Progenitor cell of endocrine pancreas (in vitro differentiated cells): ENCODE results near the gene KIF16B. TPM values are rescaled to one million over a fixed set of nuclear protein-coding genes. Genes with fewer than 3 reads are reported as not detected.

Experiments
- DNase-seq: peaks from one replicate; pipeline ENCODE4 v3.0.0; 2021; ENCODE audit warnings: low spot score; ENCODE audit not compliant: unreplicated experiment
- H3K27ac Mint-ChIP-seq: 2 replicates; pipeline ENCODE4 v1.8.0; 2021; ENCODE audit warnings: mild to moderate bottlenecking, moderate library complexity, mixed read lengths
- H3K27me3 Mint-ChIP-seq: 2 replicates; pipeline ENCODE4 v1.8.0; 2021; ENCODE audit warnings: mixed read lengths
- H3K36me3 Mint-ChIP-seq: 2 replicates; pipeline ENCODE4 v1.8.0; 2022; ENCODE audit warnings: mixed read lengths; ENCODE audit not compliant: insufficient read depth
- H3K4me1 Mint-ChIP-seq: 2 replicates; pipeline ENCODE4 v1.8.0; 2021; ENCODE audit warnings: low read depth, mixed read lengths
- H3K4me3 Mint-ChIP-seq: 2 replicates; pipeline ENCODE4 v1.8.0; 2021; ENCODE audit warnings: low read depth, mild to moderate bottlenecking, moderate library complexity, mixed read lengths
- H3K9me3 Mint-ChIP-seq: 2 replicates; pipeline ENCODE4 v1.8.0; 2021; ENCODE audit warnings: low read depth, mixed read lengths
- total RNA-seq: library from RNA; stranded (reverse); gene quantifications from 2 replicates; pipeline ENCODE4 v1.2.1, GENCODE V29; 2021
- TF ChIP-seq, protein P1 (sequence below): fragments of 200-600 bp; sonication (generic); IDR thresholded peaks from one replicate; pipeline ENCODE4 v1.5.0; 2021; ENCODE audit warnings: antibody characterized with exemption, mild to moderate bottlenecking; ENCODE audit not compliant: unreplicated experiment

KIF16B gene
- total RNA-seq, 1 donor from 2014 or later: 10.8 TPM

DNA sequence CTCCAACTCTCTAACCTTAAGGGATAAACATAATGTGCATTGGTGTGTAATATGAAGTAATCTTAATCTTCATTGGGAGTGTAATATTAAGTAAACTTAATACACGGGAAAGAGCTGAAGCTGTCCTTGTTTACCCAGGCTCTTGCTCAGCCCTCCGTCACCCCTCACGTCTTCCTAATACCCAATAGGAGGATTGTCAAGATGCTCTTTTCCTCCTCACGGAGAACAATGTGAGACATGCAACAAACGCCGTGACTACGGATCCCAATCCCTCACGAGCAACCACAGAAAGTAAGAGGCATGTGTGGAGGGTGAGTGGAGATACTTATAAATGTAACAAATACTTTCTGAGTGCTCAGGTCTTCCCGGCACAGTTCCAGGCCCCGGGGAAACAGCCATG lies 11.0 kb downstream of the KIF16B start:
- Mint-ChIP-seq H3K4me3 (no peak overlapping the region), H3K27me3 (no peaks in the 10 kb centered on the region), H3K27ac (no peak overlapping the region), H3K9me3 (no peaks in the 10 kb centered on the region), H3K36me3 (no peaks in the 10 kb centered on the region), H3K4me1 (no peaks in the 10 kb centered on the region)
- TF ChIP-seq, protein P1, sequence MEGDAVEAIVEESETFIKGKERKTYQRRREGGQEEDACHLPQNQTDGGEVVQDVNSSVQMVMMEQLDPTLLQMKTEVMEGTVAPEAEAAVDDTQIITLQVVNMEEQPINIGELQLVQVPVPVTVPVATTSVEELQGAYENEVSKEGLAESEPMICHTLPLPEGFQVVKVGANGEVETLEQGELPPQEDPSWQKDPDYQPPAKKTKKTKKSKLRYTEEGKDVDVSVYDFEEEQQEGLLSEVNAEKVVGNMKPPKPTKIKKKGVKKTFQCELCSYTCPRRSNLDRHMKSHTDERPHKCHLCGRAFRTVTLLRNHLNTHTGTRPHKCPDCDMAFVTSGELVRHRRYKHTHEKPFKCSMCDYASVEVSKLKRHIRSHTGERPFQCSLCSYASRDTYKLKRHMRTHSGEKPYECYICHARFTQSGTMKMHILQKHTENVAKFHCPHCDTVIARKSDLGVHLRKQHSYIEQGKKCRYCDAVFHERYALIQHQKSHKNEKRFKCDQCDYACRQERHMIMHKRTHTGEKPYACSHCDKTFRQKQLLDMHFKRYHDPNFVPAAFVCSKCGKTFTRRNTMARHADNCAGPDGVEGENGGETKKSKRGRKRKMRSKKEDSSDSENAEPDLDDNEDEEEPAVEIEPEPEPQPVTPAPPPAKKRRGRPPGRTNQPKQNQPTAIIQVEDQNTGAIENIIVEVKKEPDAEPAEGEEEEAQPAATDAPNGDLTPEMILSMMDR: no peak
- no peak for DNase-seq

GRCh38 chr20:16560661-16561060 lies 12.6 kb downstream of the KIF16B start:
- no peak for DNase-seq
- H3K27ac Mint-ChIP-seq: no peak overlapping the region
- TF ChIP-seq, protein P1: no peak
- no peak overlapping the region for H3K4me3 Mint-ChIP-seq
- H3K27me3 Mint-ChIP-seq: no peaks in the 10 kb centered on the region
- no peaks in the 10 kb centered on the region for H3K4me1 Mint-ChIP-seq
- H3K9me3 Mint-ChIP-seq: no peaks in the 10 kb centered on the region
- H3K36me3 Mint-ChIP-seq: no peaks in the 10 kb centered on the region

- H3K4me1 Mint-ChIP-seq: no peaks in the 10 kb centered on the region
- TF ChIP-seq, protein P1: no peak
Measured at GRCh38 chr20:16560216-16560615, 13.0 kb downstream of the KIF16B start.

GRCh38 chr20:16556301-16556700 lies 16.9 kb downstream of the KIF16B start:
- Mint-ChIP-seq H3K27ac (no peak overlapping the region), H3K36me3 (peaks cover 1% of the 10 kb centered on the region), H3K4me1 (no peaks in the 10 kb centered on the region), H3K27me3 (no peaks in the 10 kb centered on the region), H3K4me3 (no peak overlapping the region), H3K9me3 (no peaks in the 10 kb centered on the region)
- no peak for DNase-seq
- TF ChIP-seq, protein P1: no peak

More at GRCh38 chr20:16560216-16560615, 13.0 kb downstream of the KIF16B start:
- Mint-ChIP-seq H3K27me3 (no peaks in the 10 kb centered on the region), H3K36me3 (no peaks in the 10 kb centered on the region), H3K9me3 (no peaks in the 10 kb centered on the region), H3K27ac (no peak overlapping the region), H3K4me3 (no peak overlapping the region)
- no peak for DNase-seq

- Mint-ChIP-seq H3K4me3 (no peak overlapping the region), H3K27me3 (no peaks in the 10 kb centered on the region), H3K36me3 (peaks cover 1% of the 10 kb centered on the region), H3K27ac (no peak overlapping the region), H3K4me1 (no peaks in the 10 kb centered on the region), H3K9me3 (no peaks in the 10 kb centered on the region)
- TF ChIP-seq, protein P1: no peak
- DNase-seq: no peak
Measured at GRCh38 chr20:16555754-16556153, 17.5 kb downstream of the KIF16B start.
